ENCODE measurements around the gene KIF1B.

DNA sequence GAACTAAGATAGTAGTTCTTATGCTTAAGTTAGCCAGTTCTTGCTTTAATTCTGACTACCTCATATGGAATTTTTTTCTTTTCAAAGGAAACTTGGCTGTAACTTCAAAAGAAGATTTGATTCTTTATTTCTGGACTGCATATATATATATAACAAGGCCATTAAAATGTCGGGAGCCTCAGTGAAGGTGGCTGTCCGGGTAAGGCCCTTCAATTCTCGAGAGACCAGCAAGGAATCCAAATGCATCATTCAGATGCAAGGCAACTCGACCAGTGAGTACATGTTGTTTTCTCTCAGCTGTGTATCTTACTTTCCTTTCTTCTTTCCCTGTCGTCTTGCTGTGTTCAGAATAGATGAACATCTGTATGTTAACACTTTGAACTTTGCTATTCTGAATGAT is 21.8 kb downstream of the KIF1B start:
- TF ChIP-seq POLR2A (IDR thresholded peaks at IDR 0.05) = no peak
- TF ChIP-seq, protein P1, sequence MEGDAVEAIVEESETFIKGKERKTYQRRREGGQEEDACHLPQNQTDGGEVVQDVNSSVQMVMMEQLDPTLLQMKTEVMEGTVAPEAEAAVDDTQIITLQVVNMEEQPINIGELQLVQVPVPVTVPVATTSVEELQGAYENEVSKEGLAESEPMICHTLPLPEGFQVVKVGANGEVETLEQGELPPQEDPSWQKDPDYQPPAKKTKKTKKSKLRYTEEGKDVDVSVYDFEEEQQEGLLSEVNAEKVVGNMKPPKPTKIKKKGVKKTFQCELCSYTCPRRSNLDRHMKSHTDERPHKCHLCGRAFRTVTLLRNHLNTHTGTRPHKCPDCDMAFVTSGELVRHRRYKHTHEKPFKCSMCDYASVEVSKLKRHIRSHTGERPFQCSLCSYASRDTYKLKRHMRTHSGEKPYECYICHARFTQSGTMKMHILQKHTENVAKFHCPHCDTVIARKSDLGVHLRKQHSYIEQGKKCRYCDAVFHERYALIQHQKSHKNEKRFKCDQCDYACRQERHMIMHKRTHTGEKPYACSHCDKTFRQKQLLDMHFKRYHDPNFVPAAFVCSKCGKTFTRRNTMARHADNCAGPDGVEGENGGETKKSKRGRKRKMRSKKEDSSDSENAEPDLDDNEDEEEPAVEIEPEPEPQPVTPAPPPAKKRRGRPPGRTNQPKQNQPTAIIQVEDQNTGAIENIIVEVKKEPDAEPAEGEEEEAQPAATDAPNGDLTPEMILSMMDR (IDR thresholded peaks at IDR 0.05) = no peak

Measured in Peyer's patch (tissue), 4 donors.